ENCODE data around the gene TCP11L2.
A peak's percentile ranks its signal among the peaks of the same experiment; 100 is the strongest.

TCP11L2 gene

DNA sequence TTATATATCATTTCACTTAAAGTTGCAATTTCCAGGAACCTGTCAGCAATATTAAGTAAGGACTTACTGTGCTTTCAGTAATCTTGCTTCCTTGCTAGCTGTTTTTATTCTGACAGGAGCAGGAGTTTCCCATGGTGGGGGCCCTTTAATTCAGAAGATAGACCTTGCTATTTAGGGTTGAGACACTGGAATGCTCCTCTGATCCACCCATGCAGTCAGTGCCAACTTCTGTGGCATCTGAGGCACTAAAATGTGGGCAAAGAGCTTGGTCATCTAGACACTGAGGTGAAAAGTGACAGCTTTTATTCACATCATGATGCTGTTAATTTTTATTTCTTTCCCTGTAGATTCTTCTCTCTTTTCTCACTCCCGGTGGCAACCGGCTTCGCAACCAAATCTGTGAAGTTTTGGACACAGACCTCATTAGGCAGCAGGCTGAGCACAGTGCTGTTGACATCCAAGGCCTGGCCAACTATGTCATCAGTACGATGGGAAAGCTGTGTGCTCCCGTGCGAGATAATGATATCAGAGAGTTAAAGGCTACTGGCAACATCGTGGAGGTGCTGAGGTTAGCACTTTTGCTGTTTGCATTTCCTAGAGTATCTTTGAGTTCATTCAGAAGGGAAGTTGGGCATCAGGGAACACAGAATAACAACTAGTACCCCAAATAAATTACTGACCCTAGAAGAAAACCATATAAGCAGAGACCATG, 18.8 kb downstream of the TCP11L2 start:
- Histone ChIP-seq H3K4me1 (ENCODE audit: control extremely low read depth in 1 of 4, control insufficient read depth in 4 of 4, insufficient read depth in 4 of 4, low read length in 3 of 4) (peaks cover 0 to 2% (median 0%) of the 10 kb centered on the region in 4 experiments), H3K9me3 (ENCODE audit: control extremely low read depth in 1 of 5, control insufficient read depth in 4 of 5, insufficient read depth in 2 of 5, low read depth in 1 of 5, low read length in 4 of 5) (no peaks in the 10 kb centered on the region), H3K4me3 (ENCODE audit: control insufficient read depth in 1 of 7, extremely low read depth in 1 of 7, insufficient read depth in 4 of 7, low read depth in 2 of 7, low read length in 6 of 7) (no peak overlapping the region), H3K27me3 (replicated peaks in 2 of 5; ENCODE audit: control insufficient read depth in 4 of 5, insufficient read depth in 5 of 5, low read length in 4 of 5) (no peaks in the 10 kb centered on the region), H3K27ac (ENCODE audit: insufficient read depth in 1 of 2, low read depth in 1 of 2, low read length in 2 of 2, poor library complexity in 1 of 2, severe bottlenecking in 2 of 2) (no peak overlapping the region), H3K36me3 (ENCODE audit: control insufficient read depth in 4 of 4, insufficient read depth in 4 of 4, low read length in 3 of 4) (peaks cover 8 to 87% (median 40%) of the 10 kb centered on the region in 4 experiments)
- no peak for DNase-seq
- ChIA-PET POLR2A (no interaction called here), CTCF (interaction anchor here (1.3 kb wide), 1 partner anchor 10 kb away, joined by 3 read pairs; no protein-coding TSS in a partner anchor)
- WGBS (ENCODE audit: insufficient coverage), result 100% methylated on average over 3 of the region's 7 CpGs

DNA sequence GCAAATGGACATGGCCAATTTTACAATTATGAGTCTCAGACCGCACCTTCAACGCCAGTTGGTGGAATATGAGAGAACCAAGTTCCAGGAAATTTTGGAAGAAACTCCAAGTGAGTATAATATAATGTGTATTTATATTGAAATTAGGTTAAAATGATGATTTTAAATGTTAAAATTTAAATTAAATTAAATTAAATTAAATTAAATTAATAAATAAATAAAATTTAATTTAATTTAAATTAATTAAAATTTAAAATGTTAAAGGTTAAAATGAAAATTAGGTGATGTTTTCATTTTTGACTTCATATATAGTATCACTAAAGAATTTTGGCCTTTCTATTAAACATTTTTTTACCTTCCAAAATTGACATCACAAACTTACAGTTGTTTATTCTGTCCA, 21.0 kb downstream of the TCP11L2 start:
- no peaks in the 10 kb centered on the region for H3K9me3 ChIP-seq (ENCODE audit: control extremely low read depth in 1 of 5, control insufficient read depth in 4 of 5, insufficient read depth in 2 of 5, low read depth in 1 of 5, low read length in 4 of 5)
- ChIA-PET CTCF (no interaction called here), POLR2A (no interaction called here)
- 100% methylated on average over 2 of the region's 2 CpGs for WGBS (ENCODE audit: insufficient coverage)
- H3K36me3 ChIP-seq (ENCODE audit: control insufficient read depth in 4 of 4, insufficient read depth in 4 of 4, low read length in 3 of 4), result peaks cover 8 to 82% (median 32%) of the 10 kb centered on the region in 4 experiments
- H3K4me3 ChIP-seq (ENCODE audit: control insufficient read depth in 1 of 7, extremely low read depth in 1 of 7, insufficient read depth in 4 of 7, low read depth in 2 of 7, low read length in 6 of 7), result no peak overlapping the region
- no peaks in the 10 kb centered on the region for H3K27me3 ChIP-seq (replicated peaks in 2 of 5; ENCODE audit: control insufficient read depth in 4 of 5, insufficient read depth in 5 of 5, low read length in 4 of 5)
- no peak for DNase-seq
- no peak overlapping the region for H3K27ac ChIP-seq (ENCODE audit: insufficient read depth in 1 of 2, low read depth in 1 of 2, low read length in 2 of 2, poor library complexity in 1 of 2, severe bottlenecking in 2 of 2)
- no peaks in the 10 kb centered on the region for H3K4me1 ChIP-seq (ENCODE audit: control extremely low read depth in 1 of 4, control insufficient read depth in 4 of 4, insufficient read depth in 4 of 4, low read length in 3 of 4)

DNA sequence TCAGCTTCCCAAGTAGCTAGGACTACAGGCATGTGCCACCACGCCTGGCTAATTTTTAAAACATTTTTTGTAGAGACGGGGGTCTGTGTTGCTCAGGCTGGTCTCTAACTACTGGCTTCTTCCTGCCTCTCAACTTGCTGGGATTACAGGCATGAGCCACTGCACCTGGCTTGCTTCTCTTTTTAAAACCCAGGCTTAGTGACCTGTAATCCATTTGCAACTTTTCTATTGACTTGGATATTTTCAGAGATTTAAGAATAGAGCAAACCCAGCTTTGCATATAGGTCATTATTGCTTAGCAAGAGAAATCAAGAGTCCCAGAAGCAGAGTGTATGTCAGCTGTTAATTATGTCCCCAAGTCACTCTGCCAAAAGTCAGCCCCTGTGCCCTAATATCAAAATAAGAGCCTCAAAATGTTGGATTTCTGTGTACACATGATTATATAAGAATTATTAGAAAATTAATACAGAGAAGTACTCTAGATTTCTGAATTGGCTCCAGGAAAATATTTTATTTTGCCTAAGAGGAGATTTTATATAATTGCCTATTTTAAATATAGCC, 24.9 kb downstream of the TCP11L2 start:
- no peaks in the 10 kb centered on the region for H3K4me1 ChIP-seq (ENCODE audit: control extremely low read depth in 1 of 4, control insufficient read depth in 4 of 4, insufficient read depth in 4 of 4, low read length in 3 of 4)
- H3K27me3 ChIP-seq (replicated peaks in 2 of 5; ENCODE audit: control insufficient read depth in 4 of 5, insufficient read depth in 5 of 5, low read length in 4 of 5), result no peaks in the 10 kb centered on the region
- CTCF ChIA-PET, result no interaction called here
- no peak for DNase-seq
- peaks cover 0 to 8% (median 5%) of the 10 kb centered on the region in 5 experiments for H3K9me3 ChIP-seq (ENCODE audit: control extremely low read depth in 1 of 5, control insufficient read depth in 4 of 5, insufficient read depth in 2 of 5, low read depth in 1 of 5, low read length in 4 of 5)
- H3K27ac ChIP-seq (ENCODE audit: insufficient read depth in 1 of 2, low read depth in 1 of 2, low read length in 2 of 2, poor library complexity in 1 of 2, severe bottlenecking in 2 of 2), result no peak overlapping the region
- 100% methylated on average over 2 of the region's 2 CpGs for WGBS (ENCODE audit: insufficient coverage)
- peaks cover 0 to 87% (median 32%) of the 10 kb centered on the region in 4 experiments for H3K36me3 ChIP-seq (ENCODE audit: control insufficient read depth in 4 of 4, insufficient read depth in 4 of 4, low read length in 3 of 4)
- POLR2A ChIA-PET, result no interaction called here
- no peak overlapping the region for H3K4me3 ChIP-seq (ENCODE audit: control insufficient read depth in 1 of 7, extremely low read depth in 1 of 7, insufficient read depth in 4 of 7, low read depth in 2 of 7, low read length in 6 of 7)

DNA sequence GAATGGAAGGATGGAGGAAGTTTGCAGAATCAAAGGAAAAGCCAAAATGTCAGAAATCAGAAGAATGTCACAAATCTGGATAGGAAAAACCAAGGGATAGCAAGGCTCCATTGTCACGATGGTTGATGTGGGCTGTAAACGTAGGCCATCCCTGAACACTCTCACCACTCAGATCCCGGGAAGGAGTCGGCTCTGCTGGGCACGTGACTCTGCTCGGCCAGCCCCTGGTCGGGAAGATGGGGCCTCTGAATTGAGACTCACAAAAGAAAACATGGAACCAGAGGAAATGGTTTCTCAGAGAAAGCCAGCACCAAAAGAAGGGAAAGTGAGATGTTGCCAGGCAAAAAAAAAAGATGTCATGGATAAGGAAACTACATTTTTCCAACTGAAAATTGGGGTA, 26.2 kb downstream of the TCP11L2 start:
- CTCF ChIA-PET, result no interaction called here
- no peak for DNase-seq
- Histone ChIP-seq H3K27me3 (replicated peaks in 2 of 5; ENCODE audit: control insufficient read depth in 4 of 5, insufficient read depth in 5 of 5, low read length in 4 of 5) (no peaks in the 10 kb centered on the region), H3K9me3 (ENCODE audit: control extremely low read depth in 1 of 5, control insufficient read depth in 4 of 5, insufficient read depth in 2 of 5, low read depth in 1 of 5, low read length in 4 of 5) (peaks cover 0 to 13% (median 7%) of the 10 kb centered on the region in 5 experiments), H3K36me3 (ENCODE audit: control insufficient read depth in 4 of 4, insufficient read depth in 4 of 4, low read length in 3 of 4) (peaks cover 0 to 84% (median 27%) of the 10 kb centered on the region in 4 experiments), H3K4me1 (ENCODE audit: control extremely low read depth in 1 of 4, control insufficient read depth in 4 of 4, insufficient read depth in 4 of 4, low read length in 3 of 4) (no peaks in the 10 kb centered on the region), H3K27ac (ENCODE audit: insufficient read depth in 1 of 2, low read depth in 1 of 2, low read length in 2 of 2, poor library complexity in 1 of 2, severe bottlenecking in 2 of 2) (no peak overlapping the region), H3K4me3 (ENCODE audit: control insufficient read depth in 1 of 7, extremely low read depth in 1 of 7, insufficient read depth in 4 of 7, low read depth in 2 of 7, low read length in 6 of 7) (no peak overlapping the region)
- WGBS (ENCODE audit: insufficient coverage), result 100% methylated on average over 5 of the region's 7 CpGs
- POLR2A ChIA-PET, result no interaction called here

DNA sequence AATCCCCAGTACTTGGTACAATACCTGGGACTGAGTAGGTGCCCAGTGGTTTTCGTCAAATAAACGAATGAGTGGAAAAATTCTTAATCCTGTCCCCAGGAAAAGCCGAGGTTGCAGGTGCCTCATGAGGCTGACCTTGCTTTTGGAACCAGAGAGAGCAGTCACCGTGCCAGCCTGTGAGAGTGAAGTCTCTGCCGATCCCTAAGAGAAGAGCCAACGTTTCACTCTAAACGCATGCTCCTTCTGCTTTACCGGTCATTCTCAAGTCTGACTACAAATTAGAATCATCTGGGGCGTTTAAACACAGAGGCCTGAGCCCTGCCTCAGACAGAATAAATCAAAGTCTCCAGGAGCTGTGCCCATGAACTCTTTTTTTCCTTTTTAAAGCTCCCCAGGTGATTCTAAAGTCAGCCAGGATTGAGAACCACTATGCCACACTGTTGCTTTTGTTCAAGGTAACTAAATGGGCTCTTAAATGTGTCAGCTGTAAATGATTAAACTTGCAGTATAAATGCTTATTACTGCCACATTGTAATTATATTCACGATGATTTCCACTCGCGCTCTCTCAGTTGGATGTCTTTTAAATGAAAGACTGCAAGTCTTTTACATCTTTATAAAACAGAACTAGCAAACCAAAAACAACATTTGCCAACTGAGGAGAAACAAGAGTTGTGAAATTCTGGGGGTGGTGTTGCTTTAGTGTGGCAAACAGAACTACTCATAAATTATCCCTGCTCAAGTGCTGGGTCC, 26.9 kb downstream of the TCP11L2 start:
- POLR2A ChIA-PET, result no interaction called here
- WGBS (ENCODE audit: insufficient coverage), result over 99% methylated on average over 9 of the region's 12 CpGs
- CTCF ChIA-PET, result no interaction called here
- Histone ChIP-seq H3K36me3 (ENCODE audit: control insufficient read depth in 4 of 4, insufficient read depth in 4 of 4, low read length in 3 of 4) (peaks cover 0 to 77% (median 22%) of the 10 kb centered on the region in 4 experiments), H3K27me3 (replicated peaks in 2 of 5; ENCODE audit: control insufficient read depth in 4 of 5, insufficient read depth in 5 of 5, low read length in 4 of 5) (no peaks in the 10 kb centered on the region), H3K27ac (ENCODE audit: insufficient read depth in 1 of 2, low read depth in 1 of 2, low read length in 2 of 2, poor library complexity in 1 of 2, severe bottlenecking in 2 of 2) (no peak overlapping the region), H3K9me3 (ENCODE audit: control extremely low read depth in 1 of 5, control insufficient read depth in 4 of 5, insufficient read depth in 2 of 5, low read depth in 1 of 5, low read length in 4 of 5) (peaks cover 0 to 13% (median 7%) of the 10 kb centered on the region in 5 experiments), H3K4me3 (ENCODE audit: control insufficient read depth in 1 of 7, extremely low read depth in 1 of 7, insufficient read depth in 4 of 7, low read depth in 2 of 7, low read length in 6 of 7) (no peak overlapping the region), H3K4me1 (ENCODE audit: control extremely low read depth in 1 of 4, control insufficient read depth in 4 of 4, insufficient read depth in 4 of 4, low read length in 3 of 4) (no peaks in the 10 kb centered on the region)
- no peak for DNase-seq

DNA sequence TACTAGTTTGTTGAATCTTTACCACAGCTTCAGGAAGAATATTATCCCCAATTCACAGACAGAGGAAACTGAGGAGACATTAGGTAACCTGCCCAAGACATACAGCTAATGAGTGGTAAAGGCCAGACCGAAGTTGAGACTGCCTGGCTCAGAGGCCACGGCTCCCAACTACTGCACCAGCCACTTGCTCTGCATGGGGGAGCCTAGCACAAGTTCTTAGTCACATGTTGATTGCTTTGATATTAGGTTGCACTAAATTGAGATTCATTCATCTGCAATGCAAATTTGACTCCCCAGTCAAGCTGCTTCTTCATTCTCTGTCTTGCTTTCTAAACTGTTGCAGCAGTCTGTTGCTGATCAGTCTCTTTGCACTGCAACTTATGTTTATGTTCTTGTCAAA, 29.1 kb downstream of the TCP11L2 start:
- no peak for DNase-seq
- no peak overlapping the region for H3K4me3 ChIP-seq (ENCODE audit: control insufficient read depth in 1 of 7, extremely low read depth in 1 of 7, insufficient read depth in 4 of 7, low read depth in 2 of 7, low read length in 6 of 7)
- H3K4me1 ChIP-seq (ENCODE audit: control extremely low read depth in 1 of 4, control insufficient read depth in 4 of 4, insufficient read depth in 4 of 4, low read length in 3 of 4), result no peaks in the 10 kb centered on the region
- H3K9me3 ChIP-seq (ENCODE audit: control extremely low read depth in 1 of 5, control insufficient read depth in 4 of 5, insufficient read depth in 2 of 5, low read depth in 1 of 5, low read length in 4 of 5), result peaks cover 0 to 13% (median 7%) of the 10 kb centered on the region in 5 experiments
- 100% methylated on average over 2 of the region's 2 CpGs for WGBS (ENCODE audit: insufficient coverage)
- ChIA-PET POLR2A (no interaction called here), CTCF (interaction anchor here (1.3 to 1.5 kb wide), 3 partner anchors 10 to 15 kb away, joined by 3 read pairs; no protein-coding TSS in a partner anchor)
- H3K36me3 ChIP-seq (ENCODE audit: control insufficient read depth in 4 of 4, insufficient read depth in 4 of 4, low read length in 3 of 4), result peaks cover 0 to 66% (median 15%) of the 10 kb centered on the region in 4 experiments
- H3K27me3 ChIP-seq (replicated peaks in 2 of 5; ENCODE audit: control insufficient read depth in 4 of 5, insufficient read depth in 5 of 5, low read length in 4 of 5), result no peaks in the 10 kb centered on the region
- H3K27ac ChIP-seq (ENCODE audit: insufficient read depth in 1 of 2, low read depth in 1 of 2, low read length in 2 of 2, poor library complexity in 1 of 2, severe bottlenecking in 2 of 2), result no peak overlapping the region

DNA sequence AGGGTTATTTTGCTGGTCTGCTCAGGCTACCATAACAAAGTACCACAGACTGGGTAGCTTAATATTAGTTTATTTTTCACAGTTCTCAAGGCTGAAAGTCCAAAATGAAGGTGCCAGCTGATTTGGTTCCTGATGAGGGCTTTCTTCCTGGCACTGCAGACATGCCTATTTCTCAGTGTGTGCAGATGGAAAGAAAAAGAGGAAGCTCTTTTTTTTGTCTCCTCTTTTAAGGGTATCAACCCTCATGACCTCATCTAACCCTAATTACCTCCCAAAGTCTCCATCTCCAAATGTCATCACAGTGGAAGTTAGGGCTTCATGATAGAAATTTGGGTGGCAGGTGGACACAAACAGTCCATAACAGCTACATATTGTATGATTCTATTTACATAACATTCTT, 30.0 kb downstream of the TCP11L2 start:
- Histone ChIP-seq H3K4me3 (ENCODE audit: control insufficient read depth in 1 of 7, extremely low read depth in 1 of 7, insufficient read depth in 4 of 7, low read depth in 2 of 7, low read length in 6 of 7) (no peak overlapping the region), H3K36me3 (ENCODE audit: control insufficient read depth in 4 of 4, insufficient read depth in 4 of 4, low read length in 3 of 4) (peaks cover 0 to 67% (median 15%) of the 10 kb centered on the region in 4 experiments), H3K9me3 (ENCODE audit: control extremely low read depth in 1 of 5, control insufficient read depth in 4 of 5, insufficient read depth in 2 of 5, low read depth in 1 of 5, low read length in 4 of 5) (peaks cover 0 to 13% (median 7%) of the 10 kb centered on the region in 5 experiments), H3K4me1 (ENCODE audit: control extremely low read depth in 1 of 4, control insufficient read depth in 4 of 4, insufficient read depth in 4 of 4, low read length in 3 of 4) (no peaks in the 10 kb centered on the region), H3K27ac (ENCODE audit: insufficient read depth in 1 of 2, low read depth in 1 of 2, low read length in 2 of 2, poor library complexity in 1 of 2, severe bottlenecking in 2 of 2) (no peak overlapping the region), H3K27me3 (replicated peaks in 2 of 5; ENCODE audit: control insufficient read depth in 4 of 5, insufficient read depth in 5 of 5, low read length in 4 of 5) (no peaks in the 10 kb centered on the region)
- peak in 2 of 3 donors; percentile 6 to 31 for DNase-seq
- POLR2A ChIA-PET, result no interaction called here
- CTCF ChIA-PET, result interaction anchor here (0.8 to 1.1 kb wide), 2 partner anchors 15 to 28 kb away, joined by 3 to 4 read pairs; no protein-coding TSS in a partner anchor
